Left cardiac atrium (tissue), 4 donors: ENCODE results near the gene MAP7. TPM values are rescaled to one million over a fixed set of nuclear protein-coding genes. Genes with fewer than 3 reads are reported as not detected.

Experiments
- ATAC-seq, 2 donors: fragments of 200-7000 bp; cut with Tn5 transposase; one replicate each; pipeline ENCODE4 v1.9.1; 2020; ENCODE audit warnings: mild to moderate bottlenecking in 2 of 2, moderate library complexity in 2 of 2
- DNase-seq: peaks from one replicate; pipeline ENCODE4 v3.0.0-alpha.2; 2020
- intact Hi-C, 2 donors: fragments of 100-400 bp; cut with DNase I; formaldehyde crosslinking; loops; one replicate each; pipeline versions ENCODE4 v1.14.1 to v1.15.1; 2022 to 2023
- total RNA-seq, 2 donors: library from RNA; stranded (reverse); fragmentation: NEBNext Ultra II Directional; extraction: Animal tissue kit (Norgen Biotek cat#: 25700); gene quantifications; one replicate each; pipeline ENCODE4 v1.2.1, GENCODE V29; 2021
- donor health status: DM: no; HTN: yes; CAD: no.
- donor health status: DM: no; HTN: yes; CAD: no; lungs with severe emphysema.
- donor health status: DM: yes; HTN: yes; CAD: no.
- donor health status: Dilated cardiomyopathy.

Gene MAP7
- total RNA-seq, 2 donors from 2014 or later, result 2.2 to 2.3 TPM

GRCh38 chr6:136304410-136304809 lies 245.8 kb downstream of the MAP7 start:
- intact Hi-C loops, result no loop called here

GRCh38 chr6:136303516-136303915 lies 246.7 kb downstream of the MAP7 start:
- DNase-seq (no peak), ATAC-seq (no peak)
- intact Hi-C loops, result no loop called here

More at GRCh38 chr6:136304410-136304809, 245.8 kb downstream of the MAP7 start:
- DNase-seq (no peak), ATAC-seq (no peak)

GRCh38 chr6:136294621-136295020 lies 255.6 kb downstream of the MAP7 start:
- DNase-seq, result no peak

More at GRCh38 chr6:136294621-136295020, 255.6 kb downstream of the MAP7 start:
- intact Hi-C loops, result no loop called here
- no peak for ATAC-seq

Other genes starting within 250 kb of the MAP7 start
- gene MAP3K5, start 242.1 kb upstream of the MAP7 start, total RNA-seq, result 1 to 10 TPM; 6.6 to 9.7 TPM